CD4-positive, alpha-beta T cell treated with Interferon gamma for 1 hour (primary cell): ENCODE data around the gene ATP11A.

Experiments
- DNase-seq: peaks from one replicate; pipeline ENCODE4 v3.0.0-alpha.2; 2020

Gene ATP11A

DNA sequence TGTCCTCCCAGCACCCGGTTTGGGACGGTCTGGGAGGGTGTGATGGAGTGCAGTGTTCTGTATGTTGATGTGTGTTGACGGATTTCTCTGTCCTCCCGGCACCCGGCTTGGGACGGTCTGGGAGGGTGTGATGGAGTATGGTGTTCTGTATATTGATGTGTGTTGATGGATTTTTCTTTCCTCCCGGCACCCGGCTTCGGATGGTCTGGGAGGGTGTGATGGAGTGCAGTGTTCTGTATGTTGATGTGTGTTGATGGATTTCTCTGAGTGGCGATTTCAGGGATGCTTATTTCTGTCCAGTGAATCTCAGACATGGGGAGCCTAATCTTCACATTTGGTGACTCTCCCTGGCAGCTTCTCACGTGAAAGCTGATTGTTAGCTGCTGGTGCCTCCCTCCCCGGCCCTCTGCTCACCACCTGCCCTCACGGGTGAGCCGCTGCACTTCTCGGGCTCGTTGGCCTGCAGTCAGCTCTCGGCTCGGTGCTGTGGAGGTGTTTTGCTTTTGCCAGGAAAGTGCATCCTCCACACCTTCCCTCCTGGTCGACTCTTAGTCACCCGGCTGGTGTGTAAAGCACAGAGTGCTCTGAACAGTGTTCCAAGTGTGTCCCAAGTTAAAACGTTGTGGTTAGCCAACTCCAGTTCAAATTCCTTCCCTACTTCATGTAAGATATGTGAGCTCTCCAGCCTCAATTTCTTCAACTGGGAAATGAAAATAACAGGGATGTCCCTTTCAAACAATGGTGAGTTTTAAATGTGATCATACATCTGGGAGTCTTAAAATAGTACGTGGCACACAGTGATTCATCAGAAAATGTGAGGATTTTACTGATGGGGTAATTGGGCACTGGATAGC, 54.6 kb downstream of the ATP11A start:
- no peak for DNase-seq

GRCh38 chr13:112746044-112746443, 56.2 kb downstream of the ATP11A start:
- DNase-seq, result no peak

DNA sequence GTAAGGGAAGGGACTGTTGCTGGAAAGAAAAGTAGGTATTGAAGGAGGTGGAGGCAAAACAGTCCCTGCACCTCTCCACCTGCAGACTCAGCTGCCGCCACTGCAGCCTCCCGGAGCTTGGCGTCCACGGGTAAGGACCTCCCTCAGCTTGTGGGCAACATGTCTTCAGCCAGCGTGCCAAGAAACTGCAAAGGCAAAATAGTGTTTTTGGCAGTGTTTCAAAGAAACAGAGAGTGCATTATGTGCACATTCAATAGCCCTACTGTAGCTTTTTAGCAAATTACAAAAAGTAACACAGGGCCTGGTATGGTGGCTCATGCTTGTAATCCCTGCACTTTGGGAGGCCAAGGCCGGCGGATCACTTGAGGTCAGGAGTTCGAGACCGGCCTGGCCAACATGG, 57.4 kb downstream of the ATP11A start:
- DNase-seq, result no peak

- DNase-seq, result no peak
Measured at GRCh38 chr13:112748947-112749735, 59.3 kb downstream of the ATP11A start.

DNA sequence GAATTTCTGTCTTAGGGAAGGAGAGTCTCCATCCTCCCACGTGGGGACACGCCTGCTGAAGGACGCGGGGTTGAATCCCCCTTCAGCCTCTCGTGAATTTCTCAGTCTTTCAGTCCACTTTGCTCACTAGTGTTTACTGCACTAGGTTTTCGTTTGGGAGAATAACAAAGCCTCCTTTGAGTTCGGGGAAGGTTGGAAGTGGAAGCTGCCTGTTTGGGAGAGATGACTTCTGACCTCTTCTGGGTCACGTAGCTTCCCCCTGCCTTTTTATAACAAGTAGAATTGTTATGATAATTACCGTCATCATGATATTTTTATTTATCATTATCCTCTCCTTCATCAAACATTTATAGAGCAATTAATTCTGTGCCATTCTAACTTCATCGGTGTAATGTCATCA, 60.7 kb downstream of the ATP11A start:
- no peak for DNase-seq

- no peak for DNase-seq
Measured at GRCh38 chr13:112751617-112752016, 61.8 kb downstream of the ATP11A start.

DNA sequence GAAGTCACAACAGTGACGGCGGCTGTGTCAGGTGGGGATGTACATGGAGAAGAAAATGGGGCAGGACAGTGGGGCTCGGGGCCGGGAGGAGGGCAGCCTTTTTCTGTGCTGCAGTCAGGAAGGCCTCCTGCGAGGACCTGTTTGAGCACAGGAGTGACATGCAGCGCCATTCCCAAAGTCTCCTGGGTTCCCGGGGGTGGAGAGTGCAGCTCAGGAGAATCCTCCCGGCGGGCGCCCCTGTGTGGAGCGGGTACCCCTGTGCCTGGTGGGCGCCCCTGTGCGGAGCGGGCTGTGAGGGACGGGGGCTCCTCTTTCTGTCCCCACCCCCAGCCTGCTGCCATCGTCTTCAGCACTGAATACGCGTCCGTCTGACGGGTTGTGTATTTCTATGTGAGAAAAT, 62.4 kb downstream of the ATP11A start:
- no peak for DNase-seq

GRCh38 chr13:112752711-112753541, 63.1 kb downstream of the ATP11A start:
- DNase-seq, result no peak

GRCh38 chr13:112753833-112754232, 64.0 kb downstream of the ATP11A start:
- no peak for DNase-seq

GRCh38 chr13:112754281-112755025, 64.6 kb downstream of the ATP11A start:
- no peak for DNase-seq

DNA sequence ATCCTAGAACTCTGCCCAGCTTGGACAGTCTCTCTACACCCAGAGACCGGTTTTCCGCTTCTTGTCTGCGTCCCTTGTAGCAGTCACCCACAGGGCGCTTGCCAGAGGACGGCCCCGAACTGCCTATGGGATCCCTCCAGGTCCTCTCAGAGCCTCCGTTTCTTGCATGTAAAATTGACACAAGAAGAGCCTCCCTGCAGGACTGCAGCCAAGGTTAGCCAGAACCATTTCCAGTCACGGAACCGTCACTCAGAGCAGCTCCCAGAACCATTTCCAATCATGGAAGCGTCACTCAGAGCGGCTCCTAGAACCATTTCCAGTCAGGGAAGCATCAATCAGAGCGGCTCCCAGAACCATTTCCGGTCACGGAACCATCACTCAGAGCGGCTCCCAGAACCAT, 65.5 kb downstream of the ATP11A start:
- no peak for DNase-seq

DNA sequence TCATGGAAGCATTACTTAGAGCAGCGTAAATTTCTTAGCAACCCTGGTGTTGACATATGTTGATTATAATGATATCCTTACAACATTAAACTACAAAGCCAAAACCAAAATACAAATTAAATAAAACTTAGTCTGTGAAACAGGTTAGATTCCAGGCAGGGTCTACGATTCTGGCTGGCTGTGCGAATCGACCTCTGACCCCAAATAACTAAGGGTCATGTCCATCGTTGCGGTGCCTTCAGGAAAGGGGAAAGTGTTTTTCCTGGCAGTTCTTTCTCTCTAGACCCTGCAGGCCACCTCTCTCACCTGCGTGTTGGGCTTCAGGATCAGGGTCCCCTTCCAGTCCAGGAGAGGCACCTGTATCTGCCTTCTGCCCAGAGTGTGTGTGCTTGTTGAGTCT, 66.2 kb downstream of the ATP11A start:
- no peak for DNase-seq

GRCh38 chr13:112756511-112756966, 66.7 kb downstream of the ATP11A start:
- no peak for DNase-seq

DNA sequence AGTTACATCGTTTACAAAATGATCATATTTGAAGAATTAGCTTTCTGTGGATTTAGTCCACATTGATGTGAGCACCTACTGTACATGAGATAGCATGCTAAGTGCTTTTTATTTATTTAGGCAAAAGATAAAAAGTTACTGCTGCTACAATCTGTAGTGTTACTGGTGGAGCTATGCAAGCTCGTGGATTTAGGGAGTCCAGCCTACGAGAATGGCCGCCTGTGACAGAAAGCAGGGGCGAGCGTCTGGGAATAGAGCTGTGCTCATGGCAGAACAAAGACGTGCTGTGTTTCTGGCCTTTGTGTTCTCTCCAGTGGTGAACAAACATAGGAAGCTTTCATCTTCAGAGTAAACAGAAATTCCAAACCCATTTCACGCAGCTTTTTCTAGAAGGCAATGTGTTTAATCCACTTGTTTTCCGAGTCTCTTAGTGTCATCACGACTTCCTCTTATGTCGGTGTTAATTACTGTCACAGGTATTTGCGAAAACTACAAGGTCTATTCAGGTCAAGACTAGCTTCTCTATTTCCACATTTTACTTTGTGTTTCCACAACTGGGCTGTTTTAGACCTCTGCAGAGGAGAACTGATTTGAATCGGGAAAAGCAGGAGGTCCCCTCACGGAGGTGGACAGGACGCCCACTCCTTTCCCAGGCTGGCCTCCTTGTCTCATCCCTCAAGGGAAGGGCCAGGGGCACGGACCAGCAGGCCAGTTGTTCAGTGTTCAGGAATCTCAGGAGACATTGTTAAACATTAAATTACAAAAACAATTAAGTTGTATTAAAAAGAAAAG, 67.3 kb downstream of the ATP11A start:
- no peak for DNase-seq

DNA sequence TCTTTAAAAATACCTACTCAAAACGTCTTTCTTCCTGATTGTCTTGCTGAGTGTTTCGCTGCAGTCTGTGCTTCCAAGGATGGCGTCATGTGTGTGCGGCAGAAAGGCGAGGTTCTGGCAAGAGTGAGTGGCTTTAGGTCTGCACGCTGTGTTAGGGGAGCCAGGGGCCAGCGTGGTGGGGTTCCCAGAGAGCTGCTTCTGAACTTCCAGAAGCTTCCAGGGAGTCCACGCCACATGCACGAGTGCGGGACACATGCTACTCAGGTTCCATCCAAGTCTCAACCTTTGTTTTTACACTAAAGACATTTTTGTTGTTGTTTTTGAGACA, 67.9 kb downstream of the ATP11A start:
- no peak for DNase-seq

- no peak for DNase-seq
Measured at GRCh38 chr13:112759053-112759452, 69.2 kb downstream of the ATP11A start.

DNA sequence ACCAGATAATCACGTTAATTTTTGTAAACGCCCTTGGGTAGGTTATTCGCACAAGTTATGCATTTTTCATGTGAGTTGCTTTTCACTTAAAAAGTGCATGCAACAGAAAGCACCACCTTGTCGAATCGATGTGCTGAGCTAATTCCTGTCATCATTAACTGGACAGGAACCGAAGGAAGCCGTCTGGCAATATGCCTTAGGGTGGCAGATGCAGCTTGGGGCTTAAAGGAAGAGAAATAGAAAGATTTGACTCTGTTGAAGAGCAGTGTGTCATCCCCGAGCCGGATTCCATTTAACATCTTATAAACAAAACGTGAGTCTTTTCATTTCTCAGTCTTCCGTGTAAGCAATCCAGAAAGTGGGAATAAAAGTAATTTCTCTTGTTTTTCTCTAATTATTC, 70.0 kb downstream of the ATP11A start:
- DNase-seq, result no peak

DNA sequence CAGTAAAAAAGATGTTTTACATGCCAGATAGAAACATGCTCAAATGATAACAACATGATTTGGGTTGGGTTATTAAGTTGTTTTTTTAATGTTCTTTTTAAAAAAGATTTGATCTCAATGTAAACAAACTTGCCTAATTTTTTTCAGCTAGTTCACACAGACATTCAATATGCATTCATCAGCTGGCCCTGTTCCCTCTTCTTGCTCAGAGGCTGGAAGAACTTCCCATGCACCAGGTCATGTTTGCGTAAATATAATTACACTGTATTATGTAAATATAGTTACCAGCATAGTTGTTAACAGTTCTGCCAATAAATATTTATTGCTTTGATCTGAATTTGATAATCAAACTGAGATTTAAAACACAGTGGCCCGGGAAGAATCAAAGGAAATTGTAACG, 70.6 kb downstream of the ATP11A start:
- DNase-seq, result no peak

DNA sequence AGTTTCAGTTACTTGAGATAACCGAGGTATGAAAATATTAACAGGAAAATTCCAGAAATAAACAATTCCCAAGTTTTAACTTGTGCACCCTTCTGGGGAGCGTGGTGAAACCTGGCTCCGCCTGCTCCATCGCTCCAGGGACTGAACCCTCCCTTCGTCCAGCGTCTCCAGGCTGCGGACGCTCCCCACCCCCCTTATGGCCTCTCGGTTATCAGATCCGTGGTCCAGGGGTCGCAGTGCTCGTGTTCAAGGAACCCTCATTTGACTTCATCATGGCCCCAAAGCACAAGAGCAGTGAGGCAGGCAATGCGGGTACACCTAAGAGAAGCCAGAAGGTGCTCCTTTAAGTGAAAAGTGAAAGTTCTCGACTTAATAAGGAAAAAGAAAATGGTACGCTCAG, 71.1 kb downstream of the ATP11A start:
- DNase-seq, result no peak

DNA sequence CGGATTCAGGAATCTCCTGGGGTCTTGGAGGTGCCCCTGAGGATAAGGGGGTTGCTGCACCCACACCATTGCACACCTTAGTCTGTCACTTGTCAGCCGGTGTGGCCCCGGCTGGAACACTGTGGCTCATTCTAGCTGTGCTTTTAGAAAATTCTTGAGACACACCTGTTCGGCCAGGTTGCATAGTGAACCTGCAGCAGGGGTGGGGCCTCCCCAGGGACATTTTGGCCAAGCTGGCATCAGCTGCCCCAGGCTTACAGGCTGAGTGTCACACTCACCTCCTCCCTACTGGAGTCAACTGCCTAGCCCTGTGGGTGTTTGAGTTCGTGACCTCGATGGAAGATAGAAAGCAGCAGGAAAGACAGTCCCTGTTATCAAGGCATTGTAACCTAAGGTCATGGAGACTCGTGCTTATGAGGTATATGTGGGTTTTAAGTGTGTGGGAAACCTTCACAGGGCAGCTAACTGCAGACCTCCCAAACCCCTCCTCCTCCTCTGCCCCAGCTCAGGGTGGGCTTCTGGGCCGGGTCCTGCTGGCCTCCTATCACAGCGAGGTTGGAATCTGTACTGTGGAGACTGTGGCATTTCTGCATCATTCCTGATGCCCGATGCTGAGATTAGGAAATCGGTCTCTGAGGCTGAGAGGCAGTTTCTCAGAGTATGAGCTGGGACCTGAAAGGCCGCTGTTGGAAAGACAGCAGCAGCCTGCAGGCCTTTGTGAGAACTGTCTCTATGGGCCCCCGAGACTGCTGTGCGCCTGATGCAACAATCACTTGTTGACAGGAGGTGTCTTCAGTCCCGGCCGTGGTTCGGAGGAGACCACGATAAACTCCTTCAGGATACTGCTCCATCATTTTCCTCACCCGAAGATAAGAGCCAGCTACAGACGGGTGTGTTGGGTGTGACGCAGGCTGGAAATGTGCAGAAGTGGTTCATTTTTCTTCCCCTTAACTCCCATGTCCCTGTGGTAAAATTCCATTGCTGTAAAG, 72.2 kb downstream of the ATP11A start:
- no peak for DNase-seq

DNA sequence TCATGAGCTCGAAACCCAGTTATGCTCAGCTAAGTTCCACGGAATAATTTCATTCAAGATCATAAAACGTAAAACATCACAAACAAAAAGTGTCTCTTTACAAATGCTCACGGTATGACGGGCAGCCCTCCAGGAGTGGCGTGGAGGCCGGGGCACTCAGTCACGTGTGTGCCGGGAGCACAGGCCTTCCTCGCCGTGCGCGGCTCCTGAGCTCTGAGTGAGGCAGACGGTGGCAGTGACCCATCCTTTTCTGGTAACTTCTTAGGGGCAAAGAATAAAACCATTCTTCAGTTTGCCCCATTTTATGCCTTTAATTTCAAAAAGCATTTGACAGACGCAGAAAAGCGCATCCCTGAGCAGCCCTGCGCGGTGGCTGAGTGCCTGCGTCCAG, 72.8 kb downstream of the ATP11A start:
- DNase-seq, result no peak
